Kasumi-1 (cell line): ENCODE measurements around the gene COL13A1.

Experiments used
- DNase-seq, 2 experiments: peaks; one replicate each; lab custom pipeline; 2025; lab: John Stamatoyannopoulos, UW

The COL13A1 gene

GRCh38 chr10:69963835-69964710, 162.4 kb downstream of the COL13A1 start:
- no peak for DNase-seq

DNA sequence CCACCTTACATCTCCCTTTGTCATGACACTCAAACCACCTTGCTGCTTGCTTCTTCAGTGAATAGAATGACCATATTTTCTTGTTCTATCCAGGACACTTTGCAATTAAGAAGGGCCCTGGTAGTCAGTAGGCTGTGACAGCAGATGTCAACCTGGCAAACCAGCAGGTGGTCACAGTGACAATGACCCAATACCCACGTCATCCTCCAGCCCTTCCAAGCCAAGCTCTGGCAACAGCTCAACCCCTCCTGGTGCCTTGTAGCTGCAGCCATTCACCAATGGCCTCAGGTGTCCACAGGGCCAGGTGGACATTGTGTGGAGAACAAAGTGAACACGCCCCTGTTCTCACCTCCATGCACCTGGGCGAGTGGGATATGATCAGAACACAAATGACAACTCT, 163.4 kb downstream of the COL13A1 start:
- DNase-seq: no peak

DNA sequence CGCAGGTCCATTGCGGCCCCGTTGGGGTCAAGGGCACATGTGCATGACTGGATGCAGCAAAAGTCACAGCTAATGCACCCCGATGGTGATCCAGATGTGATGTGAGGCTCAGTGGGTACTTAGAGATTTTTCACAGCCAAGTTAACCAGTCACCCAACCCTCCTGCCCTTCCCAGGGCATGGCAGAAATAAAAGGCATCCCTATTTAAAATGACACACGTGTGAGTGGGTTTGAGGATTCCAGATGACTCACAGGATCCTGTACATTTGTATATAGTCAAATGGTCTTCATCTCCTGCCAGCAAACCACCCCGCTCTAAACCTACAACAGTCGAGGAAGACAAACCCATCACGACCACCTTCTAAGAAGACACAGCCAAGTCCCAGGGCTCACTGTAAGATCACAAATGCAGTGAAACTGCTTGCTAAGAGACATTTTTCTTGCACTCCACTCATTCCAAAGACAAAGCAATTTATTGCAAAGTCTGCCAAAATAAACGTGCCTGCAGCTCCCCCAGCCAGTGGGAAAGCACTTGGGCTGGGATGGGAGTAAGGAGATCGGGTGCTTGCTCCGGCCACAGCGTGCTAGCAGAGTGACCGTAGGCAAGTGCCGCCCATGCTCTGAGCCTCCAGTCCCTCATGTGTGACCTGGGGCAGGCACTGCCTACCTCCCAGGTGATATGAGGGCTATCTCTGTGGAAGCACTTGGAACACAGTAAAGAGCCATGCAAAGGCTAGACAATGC, 164.4 kb downstream of the COL13A1 start:
- DNase-seq: no peak

DNA sequence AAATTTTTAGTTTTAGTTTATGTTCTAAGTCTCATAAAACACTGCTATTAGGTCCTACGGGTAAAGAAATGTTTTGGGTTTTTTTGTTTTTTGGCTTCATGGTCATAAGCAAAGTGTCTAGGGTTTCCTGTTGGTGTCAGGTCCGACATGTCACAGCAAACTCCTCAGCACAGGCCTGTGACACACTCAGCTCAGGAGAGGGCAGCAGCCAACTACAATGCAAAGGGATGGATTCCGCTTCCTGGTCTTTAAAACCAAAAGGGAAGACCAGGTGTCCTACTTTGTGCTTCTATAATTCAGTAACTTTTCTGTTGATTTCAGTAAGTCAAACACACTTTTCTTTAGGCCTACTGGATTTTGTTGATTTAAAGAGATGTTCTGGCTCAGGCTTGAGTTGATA, 167.1 kb downstream of the COL13A1 start:
- DNase-seq: no peak

DNA sequence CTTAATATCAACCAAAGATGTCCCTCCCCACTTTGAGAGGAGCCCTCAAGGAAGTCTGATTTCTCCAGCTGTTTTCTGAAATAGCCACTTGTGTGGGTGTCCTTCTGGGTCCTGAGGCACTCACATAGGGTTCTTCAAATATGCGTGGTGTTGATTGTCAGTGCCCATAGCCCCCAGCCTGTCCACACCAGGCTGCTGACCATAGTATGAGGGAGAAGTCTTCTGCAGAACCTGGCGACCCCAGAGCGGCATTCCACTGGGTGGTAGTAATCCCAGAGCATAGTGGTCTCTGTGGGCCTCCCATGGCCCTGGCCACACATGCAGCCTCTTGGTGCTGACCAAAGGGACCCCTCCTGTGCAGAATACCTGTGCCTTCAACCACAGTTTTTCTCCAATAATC, 168.3 kb downstream of the COL13A1 start:
- DNase-seq: no peak

DNA sequence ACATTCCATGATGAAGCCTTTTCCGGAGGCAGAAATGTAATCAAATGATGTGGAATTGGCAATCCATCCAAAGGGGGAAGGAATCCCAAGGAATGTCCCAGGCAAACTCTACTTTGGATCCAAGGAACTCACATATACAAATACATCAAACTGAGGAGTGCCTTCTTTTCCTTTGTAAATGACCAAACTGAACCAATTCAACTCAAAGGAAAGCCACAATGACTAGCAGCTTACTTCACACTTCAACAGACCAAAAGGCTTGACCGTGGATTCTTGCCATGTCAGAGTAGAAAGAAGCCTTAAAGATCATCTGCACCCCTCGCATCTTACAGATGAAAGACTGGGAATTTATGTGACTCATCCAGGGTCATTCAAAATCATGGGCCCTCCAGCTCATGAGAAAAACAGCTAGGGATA, 171.3 kb downstream of the COL13A1 start:
- DNase-seq: no peak

GRCh38 chr10:69973678-69974077, 172.0 kb downstream of the COL13A1 start:
- DNase-seq: no peak

DNA sequence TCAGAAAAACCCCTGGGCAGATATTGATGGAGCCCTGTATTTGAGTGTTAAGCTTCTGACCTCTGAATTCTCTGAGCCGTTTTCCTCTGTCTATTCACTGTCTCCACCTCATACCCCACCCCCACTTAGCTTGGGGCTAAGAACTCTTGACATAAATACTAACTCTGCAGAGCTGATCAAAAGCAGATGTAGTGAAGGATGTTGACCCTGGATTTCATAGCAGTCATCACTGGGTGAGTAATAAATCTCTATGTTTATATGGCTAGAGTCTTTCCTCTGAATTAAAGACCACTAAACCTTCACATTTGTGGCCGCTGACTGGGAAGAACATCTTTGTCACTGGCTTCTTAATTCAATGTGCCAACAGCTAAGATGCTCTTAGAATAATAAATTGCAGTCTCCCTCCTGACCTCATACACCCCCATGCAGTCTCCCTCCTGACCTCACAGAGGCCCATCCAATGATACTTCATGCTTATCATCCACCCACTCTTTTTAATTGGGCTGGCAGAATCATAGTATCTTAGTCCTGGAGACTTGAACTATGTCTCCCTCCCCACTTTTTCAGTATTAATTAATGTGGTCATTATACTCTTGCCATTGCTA, 172.9 kb downstream of the COL13A1 start:
- DNase-seq: no peak

DNA sequence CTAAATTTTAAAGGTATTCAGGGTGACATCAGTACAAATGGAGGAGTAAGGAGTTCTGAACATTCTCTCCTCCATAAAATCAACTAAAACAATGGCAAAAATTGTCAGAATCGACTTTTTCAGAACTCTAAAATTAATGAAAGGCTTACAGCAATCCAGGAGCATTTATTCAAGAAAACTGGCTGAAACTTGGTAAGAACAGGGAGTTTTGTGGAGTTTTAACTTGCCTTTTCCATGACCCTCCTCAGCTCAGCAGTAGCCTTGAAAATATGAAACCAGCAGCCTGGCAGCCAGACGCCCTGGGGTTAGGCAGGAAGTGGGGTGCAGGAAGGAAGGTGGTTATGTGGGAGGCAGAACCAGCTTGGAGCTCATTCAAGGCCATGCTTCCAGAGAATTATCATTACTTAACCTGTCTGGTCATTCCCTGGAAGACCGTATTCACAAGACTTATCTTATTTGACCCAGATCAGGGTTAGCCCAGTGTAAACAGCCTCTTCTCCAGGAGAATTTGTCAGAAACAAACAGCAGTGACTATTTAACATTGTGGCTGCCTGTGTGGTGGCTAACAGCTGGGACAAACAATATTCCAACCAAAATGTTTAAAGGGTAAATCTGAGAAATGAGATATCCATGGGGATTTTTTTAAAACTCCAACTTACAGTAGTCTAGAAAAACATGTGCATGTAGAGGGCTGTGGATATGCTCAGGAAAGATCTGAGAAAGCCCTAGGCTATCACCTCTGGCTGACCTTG, 175.3 kb downstream of the COL13A1 start:
- DNase-seq: peak; percentile 67 to 69

- no peak for DNase-seq
Observed at GRCh38 chr10:69979174-69979573, 177.5 kb downstream of the COL13A1 start.

GRCh38 chr10:69980672-69981071, 179.0 kb downstream of the COL13A1 start:
- no peak for DNase-seq

DNA sequence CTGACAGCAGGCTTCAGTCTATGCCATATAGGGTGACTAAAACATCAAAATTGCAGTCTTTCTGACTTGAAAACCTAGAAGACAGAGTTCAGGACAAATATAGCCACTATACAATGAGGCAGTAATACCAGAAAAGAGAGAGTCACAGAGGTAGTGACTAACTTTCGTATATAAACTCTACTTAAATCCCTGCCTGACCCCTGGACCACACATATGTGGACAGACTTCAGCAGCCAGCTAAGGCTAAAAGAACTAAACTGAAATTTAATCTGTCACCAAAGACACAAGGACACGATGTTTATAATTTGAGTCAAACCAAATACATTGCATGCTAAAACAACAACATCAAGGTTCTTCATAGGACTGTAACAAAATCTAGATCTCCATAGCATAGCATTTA, 186.4 kb downstream of the COL13A1 start:
- no peak for DNase-seq

DNA sequence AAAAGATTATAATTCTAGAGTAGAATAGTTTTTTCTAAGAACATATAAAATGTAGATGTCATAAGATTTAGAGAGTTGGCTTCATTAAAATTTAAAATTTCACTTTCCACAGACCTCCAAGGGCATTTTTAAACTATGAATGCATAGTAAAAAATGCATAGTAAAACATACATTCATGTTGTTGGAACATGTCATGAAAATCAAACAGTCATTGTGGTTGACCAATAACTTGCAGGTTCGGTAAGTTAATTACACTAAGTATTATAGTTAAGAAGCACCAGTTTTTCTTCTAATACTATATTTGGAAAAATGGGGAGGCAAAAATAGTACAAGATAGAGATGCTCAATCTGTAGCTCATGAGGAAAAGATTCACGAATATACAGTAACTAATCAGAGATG, 189.4 kb downstream of the COL13A1 start:
- DNase-seq: no peak

GRCh38 chr10:69994262-69994661, 192.6 kb downstream of the COL13A1 start:
- peak; percentile 53 to 78 for DNase-seq

GRCh38 chr10:69996611-69997010, 194.9 kb downstream of the COL13A1 start:
- DNase-seq: no peak

DNA sequence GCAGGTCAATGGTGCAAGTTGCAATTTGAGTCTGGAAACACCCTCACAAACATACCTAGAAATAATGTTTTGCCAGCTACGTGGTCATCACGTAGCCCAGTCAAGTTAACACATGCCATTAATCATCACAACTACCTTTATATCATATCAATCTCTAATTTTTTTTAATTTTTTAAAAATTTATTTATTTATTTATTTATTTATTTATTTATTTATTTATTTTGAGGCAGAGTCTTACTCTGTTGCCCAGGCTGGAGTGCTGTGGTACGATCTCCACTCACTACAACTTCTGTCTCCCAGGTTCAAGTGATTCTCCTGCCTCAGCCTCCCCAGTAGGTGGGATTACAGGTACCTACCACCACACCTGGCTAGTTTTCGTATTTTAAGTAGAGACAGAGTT, 198.6 kb downstream of the COL13A1 start:
- DNase-seq: no peak

- DNase-seq: no peak
Observed at GRCh38 chr10:70007116-70007820, 205.6 kb downstream of the COL13A1 start.
